GM23338 (cell line): ENCODE data around the gene DDX23.

Experiments used
- CREB1 ChIP-seq: fragments of 250-450 bp; sonication (Bioruptor Pico); IDR thresholded peaks from 2 replicates; pipeline ENCODE4 v1.5.0; 2020; ENCODE audit warnings: low read depth, mild to moderate bottlenecking, moderate library complexity
- CTCF ChIP-seq, 2 experiments: fragments of 200-600 bp in 1 of 2; sonication (generic) in 1 of 2; conservative IDR thresholded peaks; 2 replicates each; pipeline versions ENCODE4 v1.5.1 to v1.6.1; 2016 to 2017; ENCODE audit warnings: antibody characterized with exemption in 2 of 2, low read depth in 2 of 2, mild to moderate bottlenecking in 2 of 2, moderate library complexity in 1 of 2
- POLR2AphosphoS5 ChIP-seq: IDR thresholded peaks from 2 replicates; pipeline ENCODE4 v1.6.1; 2016; ENCODE audit warnings: antibody characterized with exemption, low read depth
- REST ChIP-seq: IDR thresholded peaks from one replicate; pipeline ENCODE4 v1.6.1; 2018; ENCODE audit warnings: antibody characterized with exemption; ENCODE audit not compliant: unreplicated experiment

GRCh38 chr12:48889679-48890078 lies 37.7 kb upstream of the DDX23 start:
- TF ChIP-seq POLR2AphosphoS5 (no peak), CREB1 (CRISPR knock-in tag) (no peak), CTCF (conservative IDR thresholded peaks at IDR 0.05; ENCODE audit: low read depth in 2 of 2) (no peak), REST (no peak)
